MM.1S (cell line): ENCODE data around the gene AGAP1.

Experiments
- EZH2 ChIP-seq: fragments of 300-600 bp; sonication (generic); optimal IDR thresholded peaks from 2 replicates; pipeline ENCODE3; 2017; ENCODE audit warnings: low read depth, mild to moderate bottlenecking, antibody characterized with exemption, low read length, mixed read lengths
- EZH2phosphoT487 ChIP-seq: fragments of 300-600 bp; sonication (generic); IDR thresholded peaks from 2 replicates; pipeline ENCODE4 v1.6.1; 2018; ENCODE audit warnings: antibody characterized with exemption, low read length
- TF ChIP-seq, protein P1 (sequence below): fragments of 300-600 bp; sonication (generic); IDR thresholded peaks from 2 replicates; pipeline ENCODE4 v1.5.1; 2016; ENCODE audit warnings: antibody characterized with exemption, low read length, mixed read lengths

DNA sequence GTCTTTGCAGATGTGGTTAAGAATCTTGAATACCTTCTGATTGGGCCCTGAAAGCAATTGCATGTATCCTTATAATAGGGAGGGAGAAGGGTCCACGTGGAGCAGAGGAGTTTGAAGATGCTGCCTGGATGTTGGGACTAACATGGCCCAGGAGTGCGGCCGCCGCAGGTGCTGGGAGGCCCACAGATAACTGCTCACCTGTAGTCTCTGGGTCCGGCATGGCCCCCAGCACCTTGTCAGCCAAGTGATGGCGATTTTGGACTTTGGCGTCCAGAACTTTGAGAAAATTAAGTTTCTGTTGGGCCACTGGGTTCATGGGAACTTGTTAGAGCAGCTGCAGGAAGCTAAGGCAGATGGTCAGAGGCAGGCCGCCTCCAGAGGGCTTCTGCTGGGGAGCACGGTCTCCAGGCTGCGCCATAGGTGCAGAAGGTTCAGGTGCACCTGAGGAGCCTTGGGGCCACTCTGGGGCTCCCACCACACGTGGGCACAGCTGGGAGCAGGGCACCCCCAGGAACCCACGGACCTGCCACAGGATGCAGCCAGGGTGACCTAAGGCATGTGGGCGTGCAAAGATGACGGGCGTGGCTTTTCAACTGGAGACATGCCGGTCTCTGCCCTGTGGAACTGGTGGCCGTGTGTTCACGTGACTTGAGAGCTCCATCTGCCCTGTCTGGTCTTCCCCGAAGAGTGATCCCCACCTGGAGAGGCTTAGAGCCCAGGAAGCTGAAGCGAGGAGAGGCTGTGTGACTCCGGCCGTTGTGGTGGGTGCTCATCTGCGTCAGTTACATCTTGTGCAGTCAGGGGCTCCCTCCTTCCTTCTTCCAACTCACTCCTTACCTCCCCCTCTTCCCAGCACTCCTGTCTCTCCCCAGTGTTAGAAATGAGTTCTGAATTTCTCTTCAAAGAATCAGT is 277.3 kb downstream of the AGAP1 start:
- TF ChIP-seq, protein P1, sequence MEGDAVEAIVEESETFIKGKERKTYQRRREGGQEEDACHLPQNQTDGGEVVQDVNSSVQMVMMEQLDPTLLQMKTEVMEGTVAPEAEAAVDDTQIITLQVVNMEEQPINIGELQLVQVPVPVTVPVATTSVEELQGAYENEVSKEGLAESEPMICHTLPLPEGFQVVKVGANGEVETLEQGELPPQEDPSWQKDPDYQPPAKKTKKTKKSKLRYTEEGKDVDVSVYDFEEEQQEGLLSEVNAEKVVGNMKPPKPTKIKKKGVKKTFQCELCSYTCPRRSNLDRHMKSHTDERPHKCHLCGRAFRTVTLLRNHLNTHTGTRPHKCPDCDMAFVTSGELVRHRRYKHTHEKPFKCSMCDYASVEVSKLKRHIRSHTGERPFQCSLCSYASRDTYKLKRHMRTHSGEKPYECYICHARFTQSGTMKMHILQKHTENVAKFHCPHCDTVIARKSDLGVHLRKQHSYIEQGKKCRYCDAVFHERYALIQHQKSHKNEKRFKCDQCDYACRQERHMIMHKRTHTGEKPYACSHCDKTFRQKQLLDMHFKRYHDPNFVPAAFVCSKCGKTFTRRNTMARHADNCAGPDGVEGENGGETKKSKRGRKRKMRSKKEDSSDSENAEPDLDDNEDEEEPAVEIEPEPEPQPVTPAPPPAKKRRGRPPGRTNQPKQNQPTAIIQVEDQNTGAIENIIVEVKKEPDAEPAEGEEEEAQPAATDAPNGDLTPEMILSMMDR: no peak
- TF ChIP-seq EZH2phosphoT487 (no peak), EZH2 (no peak)
